NCI-H2029 (cell line): ENCODE data around the gene CPNE6.

ENCODE experiments used
- DNase-seq: peaks from one replicate; lab custom pipeline; 2025; lab: John Stamatoyannopoulos, UW

The CPNE6 gene

GRCh38 chr14:24054646-24055045 lies 16.7 kb upstream of the CPNE6 start:
- DNase-seq = no peak

DNA sequence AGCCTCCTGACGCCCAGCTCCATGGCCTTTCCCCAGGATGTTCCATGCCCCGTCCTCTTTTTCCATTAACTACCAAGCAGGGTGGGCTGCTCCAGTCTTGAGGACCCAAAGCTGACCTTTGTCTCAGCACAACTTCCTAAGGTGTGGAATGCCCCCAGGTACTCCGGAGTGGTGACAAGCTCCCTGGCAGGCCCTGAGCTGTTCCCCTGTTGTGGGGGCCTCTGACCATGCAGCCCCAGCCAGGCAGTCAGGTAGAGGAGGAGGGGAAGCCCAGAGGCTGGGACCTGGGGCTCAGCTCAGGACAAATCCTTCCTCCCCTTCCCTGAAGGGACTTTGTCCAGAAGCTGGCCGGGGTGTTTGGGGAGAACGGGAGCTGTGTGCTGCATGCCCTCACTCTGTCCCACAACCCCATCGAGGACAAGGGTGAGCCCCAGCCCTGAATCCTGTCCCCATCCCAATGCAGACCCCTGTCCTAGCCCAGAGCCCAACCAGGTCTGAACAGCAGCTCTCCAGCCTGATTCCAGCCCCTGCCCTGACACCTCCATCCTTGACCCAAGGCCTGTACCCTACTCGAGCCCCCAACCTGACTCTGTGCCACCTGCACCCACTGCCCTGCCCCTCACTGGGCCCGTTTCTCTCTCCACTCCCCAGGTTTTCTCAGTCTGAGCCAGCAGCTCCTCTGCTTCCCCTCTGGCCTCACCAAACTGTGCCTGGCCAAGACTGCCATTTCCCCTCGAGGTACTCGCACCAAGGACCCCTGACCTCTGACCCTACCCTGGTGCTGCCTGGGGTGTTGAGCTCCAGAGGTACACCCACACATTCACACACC lies 15.2 kb upstream of the CPNE6 start:
- no peak for DNase-seq

DNA sequence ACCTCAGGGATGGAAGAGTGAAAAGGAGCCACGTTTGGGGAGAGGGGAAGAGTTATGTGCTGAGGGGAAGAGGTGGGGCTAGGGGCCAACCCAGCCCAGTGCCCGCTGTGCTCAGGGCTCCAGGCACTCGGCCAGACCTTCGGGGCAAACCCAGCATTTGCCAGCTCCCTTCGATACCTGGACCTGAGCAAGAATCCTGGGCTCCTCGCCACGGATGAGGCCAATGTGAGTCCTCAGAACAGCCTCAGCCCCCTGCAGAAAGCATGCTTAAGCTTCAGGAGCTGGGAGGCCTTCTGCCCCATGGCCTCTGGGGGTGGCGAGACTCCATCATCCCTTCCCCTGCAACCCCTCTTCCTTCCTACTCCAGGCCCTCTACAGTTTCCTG lies 14.6 kb upstream of the CPNE6 start:
- no peak for DNase-seq

GRCh38 chr14:24057271-24057670 lies 14.1 kb upstream of the CPNE6 start:
- no peak for DNase-seq

GRCh38 chr14:24057867-24058259 lies 13.5 kb upstream of the CPNE6 start:
- no peak for DNase-seq

DNA sequence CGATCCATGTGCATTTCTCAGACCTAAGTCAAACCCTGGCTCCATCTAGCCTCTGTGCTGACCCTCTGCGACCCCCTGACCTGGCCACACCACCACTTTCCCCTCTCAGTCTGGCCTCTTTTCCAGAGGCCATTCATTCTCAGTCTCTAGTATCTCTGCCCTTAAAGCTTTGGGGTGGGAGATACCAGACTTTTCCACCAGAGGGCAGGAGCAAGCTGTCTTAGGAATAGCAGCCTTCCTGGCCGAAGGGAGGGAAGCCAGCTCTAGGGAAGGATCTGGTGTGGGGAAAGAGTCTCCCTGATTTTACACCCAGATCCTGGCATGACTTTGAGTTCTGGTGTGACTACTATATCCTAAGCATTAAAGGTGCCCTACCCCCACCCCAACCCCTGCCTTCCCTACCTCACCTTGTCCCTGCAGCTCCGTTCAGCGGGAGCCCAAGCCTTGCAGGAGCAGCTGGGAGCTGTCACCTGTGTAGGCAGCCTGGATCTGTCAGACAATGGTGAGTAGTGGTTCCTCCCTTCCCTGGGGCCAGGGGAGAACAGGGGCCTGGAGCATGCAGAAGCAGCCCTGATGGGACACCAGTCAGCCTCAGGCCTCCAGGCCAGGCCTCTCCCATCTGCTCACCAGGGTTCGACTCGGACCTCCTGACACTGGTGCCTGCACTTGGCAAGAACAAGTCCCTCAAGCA lies 13.0 kb upstream of the CPNE6 start:
- no peak for DNase-seq

- no peak for DNase-seq
These were observed 12.3 kb upstream of the CPNE6 start for GRCh38 chr14:24058951-24059475.

DNA sequence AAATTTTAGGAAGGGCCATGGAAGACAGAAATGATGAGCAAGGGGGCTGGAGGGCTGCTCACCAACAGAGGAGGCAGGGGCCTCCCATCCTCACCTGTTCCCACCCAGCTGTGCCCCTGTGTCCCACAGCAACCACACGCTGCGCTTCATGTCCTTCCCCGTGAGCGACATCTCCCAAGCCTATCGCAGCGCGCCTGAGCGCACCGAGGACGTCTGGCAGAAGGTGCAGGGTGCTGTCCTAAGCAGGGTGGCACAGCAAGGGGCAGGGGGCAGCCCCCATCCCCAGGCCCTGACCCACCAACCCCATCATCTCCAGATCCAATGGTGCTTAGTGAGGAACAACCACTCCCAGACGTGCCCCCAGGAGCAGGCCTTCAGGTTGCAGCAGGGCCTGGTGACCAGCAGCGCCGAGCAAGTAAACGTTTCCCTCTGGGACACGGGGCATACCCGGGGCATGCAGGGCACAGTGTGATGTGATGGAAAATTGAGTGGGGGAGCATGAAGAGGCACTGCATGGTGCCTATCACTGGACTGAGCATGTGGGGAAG lies 11.4 kb upstream of the CPNE6 start:
- no peak for DNase-seq

GRCh38 chr14:24060443-24060842 lies 10.9 kb upstream of the CPNE6 start:
- DNase-seq = no peak

DNA sequence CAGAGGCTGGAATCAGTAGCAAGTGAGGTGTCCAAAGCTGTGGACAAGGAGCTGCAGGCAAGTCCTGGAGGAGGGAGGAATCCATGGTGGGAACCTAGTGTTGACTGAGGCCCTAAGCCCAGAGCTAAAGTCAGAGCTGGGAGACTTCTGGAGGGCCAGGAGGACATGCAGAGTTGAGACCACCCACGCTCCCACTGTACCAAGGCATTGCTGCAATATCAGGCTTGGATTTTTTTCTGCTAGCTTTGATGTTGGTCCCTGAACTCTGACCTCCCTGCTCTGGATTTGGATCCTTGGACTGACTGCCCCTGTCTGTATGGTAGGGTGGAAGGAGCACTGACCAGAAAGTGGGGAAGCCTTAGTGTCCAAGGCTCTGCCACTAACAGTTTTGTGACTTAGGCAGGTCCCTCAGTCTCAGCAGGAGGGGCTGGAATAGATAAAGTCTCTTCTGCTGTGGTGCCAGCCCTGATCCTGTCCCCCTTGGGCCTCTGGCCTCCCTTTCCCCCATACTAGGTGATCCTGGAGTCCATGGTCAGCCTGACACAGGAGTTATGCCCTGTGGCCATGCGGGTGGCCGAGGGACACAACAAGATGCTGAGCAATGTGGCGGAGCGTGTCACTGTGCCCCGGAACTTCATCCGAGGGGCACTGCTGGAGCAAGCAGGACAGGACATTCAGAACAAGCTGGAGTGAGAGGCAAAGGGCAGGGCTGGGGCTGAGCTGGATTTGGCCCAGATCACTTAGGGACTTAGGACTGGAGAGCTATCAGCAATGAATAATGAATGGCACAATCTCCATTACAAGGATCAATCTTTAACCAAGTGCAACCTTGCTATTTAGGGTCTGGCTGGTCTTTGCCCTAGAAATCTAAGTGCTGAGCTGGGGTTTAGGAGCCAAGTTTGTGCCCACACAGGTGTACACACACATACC lies 10.1 kb upstream of the CPNE6 start:
- no peak for DNase-seq

DNA sequence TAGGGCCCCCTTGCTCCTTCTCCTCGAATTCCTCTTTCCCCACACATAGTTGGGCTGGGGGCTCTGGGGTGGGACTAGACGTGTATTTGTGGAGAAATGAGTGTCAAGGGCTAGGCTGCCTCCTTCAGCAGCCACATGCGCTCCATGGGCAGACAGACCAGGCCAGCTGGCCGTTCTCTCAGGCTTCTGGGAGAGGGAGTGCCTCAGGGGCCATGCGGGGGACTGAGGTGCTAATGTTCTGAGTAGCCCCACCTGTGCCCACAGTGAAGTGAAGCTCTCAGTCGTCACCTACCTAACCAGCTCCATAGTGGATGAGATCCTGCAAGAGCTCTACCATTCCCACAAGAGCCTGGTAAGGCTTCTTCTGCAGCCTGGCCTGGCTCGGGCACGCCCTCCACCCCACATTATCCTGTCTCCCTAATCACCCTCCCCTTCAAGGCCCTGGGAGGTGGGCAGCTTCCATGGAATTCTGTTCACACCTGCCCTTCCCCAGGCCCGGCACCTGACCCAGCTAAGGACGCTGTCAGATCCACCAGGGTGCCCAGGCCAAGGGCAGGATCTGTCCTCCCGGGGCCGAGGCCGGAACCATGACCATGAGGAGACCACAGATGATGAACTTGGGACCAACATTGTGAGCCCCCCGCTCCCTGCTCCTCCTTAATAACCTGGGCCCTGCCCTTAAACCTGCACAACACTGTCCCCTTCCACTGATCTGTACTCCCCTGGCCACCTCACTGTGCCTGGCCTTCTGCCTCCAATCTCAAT lies 9.0 kb upstream of the CPNE6 start:
- no peak for DNase-seq

DNA sequence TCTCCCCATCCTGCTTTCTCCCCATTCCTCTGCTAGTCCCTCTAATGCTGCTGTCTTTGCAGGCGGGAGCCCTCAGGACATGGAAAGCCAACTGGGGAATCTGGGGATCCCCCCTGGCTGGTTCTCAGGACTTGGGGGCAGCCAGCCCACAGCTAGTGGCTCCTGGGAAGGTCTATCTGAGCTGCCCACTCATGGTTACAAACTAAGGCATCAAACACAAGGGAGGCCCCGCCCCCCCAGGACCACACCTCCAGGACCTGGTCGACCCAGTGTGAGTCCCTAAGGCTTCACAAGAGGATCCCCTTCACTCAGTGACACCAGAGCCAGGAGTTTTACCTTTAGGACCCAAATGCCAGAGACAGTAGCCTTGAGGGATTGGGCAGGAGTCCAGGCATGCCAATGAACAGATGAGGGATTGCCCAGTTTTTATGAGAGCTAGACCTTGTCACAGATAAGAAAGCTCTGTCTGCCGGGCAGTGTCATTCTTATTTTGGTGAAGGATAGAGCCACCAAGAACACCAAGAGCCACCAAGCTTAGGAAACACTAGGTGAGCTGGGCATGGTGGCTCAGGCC lies 8.0 kb upstream of the CPNE6 start:
- no peak for DNase-seq

DNA sequence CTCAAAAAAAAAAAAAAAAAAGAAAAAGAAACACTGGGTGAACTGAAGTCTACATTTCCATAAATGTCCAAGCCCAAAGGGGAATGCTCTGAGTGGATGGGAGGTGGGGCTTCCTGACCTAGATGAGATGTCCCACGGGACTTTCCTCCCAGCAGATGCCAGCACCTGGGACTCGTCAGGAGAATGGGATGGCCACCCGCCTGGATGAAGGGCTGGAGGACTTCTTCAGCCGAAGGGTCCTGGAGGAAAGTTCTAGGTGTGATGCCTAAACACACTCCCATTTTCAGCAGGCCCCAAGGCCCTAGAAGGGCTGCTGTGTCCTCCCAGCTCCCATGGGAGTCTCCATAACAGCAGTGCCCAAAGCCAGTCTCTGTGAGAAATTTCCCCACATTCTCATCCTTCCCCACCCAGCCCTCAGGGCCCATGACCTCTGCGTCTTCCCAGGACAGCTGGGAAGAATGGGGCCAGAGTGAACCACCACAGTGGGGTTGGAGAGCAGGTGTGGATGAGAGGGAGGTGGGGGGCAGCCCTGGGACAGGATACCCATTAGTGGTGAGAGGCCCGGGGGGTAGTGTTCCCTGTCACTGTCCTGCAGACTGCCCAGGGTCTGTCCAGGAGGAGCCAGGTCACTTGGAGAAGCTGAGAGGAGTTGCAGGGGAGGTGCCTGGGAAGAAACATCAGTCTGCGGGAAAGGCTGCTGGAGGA lies 7.1 kb upstream of the CPNE6 start:
- no peak for DNase-seq

DNA sequence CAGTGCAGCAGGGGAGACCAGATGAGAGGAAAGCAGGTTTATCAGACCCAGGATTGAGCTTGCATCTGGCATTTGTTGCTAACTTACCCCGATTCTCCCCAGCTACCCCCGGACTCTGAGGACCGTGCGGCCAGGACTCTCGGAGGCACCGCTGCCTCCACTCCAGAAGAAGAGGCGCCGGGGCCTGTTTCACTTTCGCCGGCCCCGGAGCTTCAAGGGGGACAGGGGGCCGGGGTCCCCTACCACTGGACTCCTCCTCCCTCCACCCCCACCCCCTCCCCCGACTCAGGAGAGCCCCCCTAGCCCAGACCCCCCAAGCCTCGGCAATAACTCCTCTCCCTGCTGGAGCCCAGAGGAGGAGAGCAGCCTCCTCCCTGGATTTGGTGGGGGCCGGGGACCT lies 6.5 kb upstream of the CPNE6 start:
- DNase-seq = no peak

DNA sequence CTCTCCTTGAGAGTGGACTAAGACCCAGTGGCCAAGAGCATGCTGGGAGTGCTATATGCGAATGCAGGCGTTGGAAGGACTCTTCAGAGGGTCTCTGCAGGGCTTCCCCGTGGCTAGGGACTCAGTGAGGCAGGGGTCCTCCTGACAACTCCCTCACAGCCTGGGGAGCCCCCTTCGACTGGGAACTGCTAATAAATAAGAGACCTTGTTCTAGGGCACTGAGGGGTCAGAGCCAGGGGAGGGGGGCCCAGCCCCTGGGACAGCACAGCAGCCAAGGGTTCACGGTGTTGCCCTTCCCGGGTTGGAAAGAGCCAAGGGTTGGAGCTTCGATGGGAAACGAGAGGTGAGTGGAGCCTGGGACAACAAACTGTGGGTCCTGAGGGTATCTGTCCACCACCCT lies 6.0 kb upstream of the CPNE6 start:
- no peak for DNase-seq

GRCh38 chr14:24066496-24067132 lies 4.7 kb upstream of the CPNE6 start:
- DNase-seq = no peak

DNA sequence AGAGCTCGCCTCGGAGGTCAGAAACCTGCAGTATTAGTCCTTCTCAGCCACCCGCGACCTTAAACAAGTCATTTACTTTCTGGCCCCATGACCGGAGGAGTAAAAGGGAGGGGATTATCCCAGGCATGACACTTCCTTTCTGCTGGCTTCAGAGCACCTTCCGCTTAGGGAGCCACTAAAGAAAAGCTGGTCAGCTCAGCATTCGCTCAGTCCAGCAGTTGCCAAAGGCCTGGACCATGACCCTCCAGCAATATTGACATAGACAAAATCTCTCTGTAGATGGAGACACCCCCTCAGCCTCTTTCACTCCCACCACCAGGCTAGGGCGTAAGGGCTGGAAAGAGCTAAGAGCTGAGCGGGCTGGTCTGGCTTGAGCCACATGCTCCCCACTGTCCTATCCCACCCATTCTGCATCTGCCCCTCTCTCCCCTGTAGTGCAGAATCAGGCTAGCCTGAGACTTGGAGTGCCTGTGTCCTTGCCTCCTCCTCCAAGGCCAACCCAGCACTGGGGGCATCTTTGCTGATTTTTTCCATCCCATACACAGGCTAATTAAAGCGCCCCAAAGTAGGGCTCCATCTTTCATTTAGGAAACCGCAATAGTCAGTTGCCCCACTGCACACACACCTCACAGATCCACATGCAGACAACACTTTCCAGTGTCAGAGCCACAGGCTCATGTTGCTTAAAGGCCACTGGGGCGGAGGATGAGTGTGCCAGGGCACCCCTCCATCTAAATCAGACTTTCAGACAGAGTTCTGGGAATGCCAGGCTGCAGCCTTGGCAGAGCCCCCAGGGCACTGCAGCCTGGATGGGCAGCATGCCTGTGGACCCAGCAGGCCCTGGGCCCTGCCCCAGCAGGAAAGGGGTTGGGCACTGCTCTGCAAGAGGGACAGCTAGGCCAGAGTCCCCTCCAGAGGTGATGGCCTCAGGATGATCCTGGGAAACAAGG lies 4.0 kb upstream of the CPNE6 start:
- no peak for DNase-seq

GRCh38 chr14:24068711-24069410 lies 2.5 kb upstream of the CPNE6 start:
- no peak for DNase-seq
